OCI-LY1 (cell line): ENCODE results near the gene A1BG.

ENCODE experiments used
- CTCF ChIP-seq: fragments of 200-600 bp; sonication (generic), shearing (Covaris generic); IDR thresholded peaks from 2 replicates; pipeline ENCODE4 v1.5.1; 2017; ENCODE audit warnings: mild to moderate bottlenecking, antibody characterized with exemption, low read length, moderate library complexity, mixed read lengths
- EZH2 ChIP-seq: fragments of 200-600 bp; sonication (generic), shearing (Covaris generic); IDR thresholded peaks from 2 replicates; pipeline ENCODE4 v1.8.0; 2017; ENCODE audit warnings: borderline replicate concordance, mixed run types, mild to moderate bottlenecking, antibody characterized with exemption, low read length, moderate library complexity, mixed read lengths

GRCh38 chr19:58382997-58383603 lies 29.8 kb upstream of the A1BG start:
- TF ChIP-seq CTCF: no peak
- no peak for TF ChIP-seq EZH2
